Adipocyte (in vitro differentiated cells): ENCODE results near the gene G3BP1.
"Not testable (repeated sequence)": the region's sequence is repeated elsewhere in the genome, so short reads cannot be mapped to it uniquely, and the experiment has no call there.

Experiments used
- DNase-seq: peaks from one replicate; pipeline ENCODE4 v3.0.0-alpha.2; 2015; ENCODE audit warnings: low read depth
- H3K27me3 ChIP-seq: replicated peaks from 2 replicates; pipeline ENCODE4 v1.7.0; 2013; ENCODE audit warnings: mild to moderate bottlenecking, low read length, moderate library complexity; ENCODE audit not compliant: control insufficient read depth, insufficient read depth
- H3K36me3 ChIP-seq: 2 replicates; pipeline ENCODE4 v1.7.0; 2013; ENCODE audit warnings: low read length, mild to moderate bottlenecking, moderate library complexity; ENCODE audit not compliant: control insufficient read depth, insufficient read depth, severe bottlenecking
- H3K4me1 ChIP-seq: 2 replicates; pipeline ENCODE4 v1.7.0; 2013; ENCODE audit warnings: mild to moderate bottlenecking, low read length, moderate library complexity; ENCODE audit not compliant: control insufficient read depth, insufficient read depth
- H3K4me3 ChIP-seq: 2 replicates; pipeline ENCODE4 v1.7.0; 2013; ENCODE audit warnings: mild to moderate bottlenecking, low read length, moderate library complexity
- H3K9ac ChIP-seq: 2 replicates; pipeline ENCODE4 v1.7.0; 2013; ENCODE audit warnings: mild to moderate bottlenecking, low read length, moderate library complexity
- H3K9me3 ChIP-seq: 2 replicates; pipeline ENCODE4 v1.7.0; 2013; ENCODE audit warnings: mild to moderate bottlenecking, low read length, moderate library complexity; ENCODE audit not compliant: control insufficient read depth

G3BP1 gene

DNA sequence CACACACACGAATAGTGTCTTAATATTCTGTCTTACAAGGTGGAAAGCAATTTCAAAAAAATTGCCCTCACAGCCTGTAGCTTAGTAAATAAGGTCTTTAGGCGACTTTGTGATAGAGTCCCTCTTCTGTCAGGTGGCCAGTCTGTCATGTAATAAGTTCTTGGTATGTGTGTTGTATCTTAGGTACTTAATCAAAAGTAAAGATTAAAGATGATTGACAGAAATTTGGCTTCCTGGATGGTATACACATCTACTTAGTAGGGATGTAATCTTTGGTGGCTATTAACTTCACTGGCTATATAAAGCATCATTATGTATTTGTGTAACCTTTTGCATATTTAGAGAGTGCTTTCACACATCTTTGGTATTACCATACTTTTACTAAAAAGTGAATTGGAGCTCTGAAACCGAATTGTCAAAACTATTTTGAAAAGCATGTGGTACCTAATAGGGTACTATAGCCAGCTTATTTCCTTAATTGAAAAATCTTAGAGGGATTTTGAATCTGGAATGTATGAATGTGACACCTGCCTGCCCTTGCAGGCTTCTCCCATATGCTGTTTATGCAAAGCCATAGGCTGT, 3.4 kb downstream of the G3BP1 start:
- Histone ChIP-seq H3K4me1 (peaks cover 44% of the 10 kb centered on the region), H3K4me3 (peak overlapping the region; percentile 96), H3K9ac (peak overlapping the region; percentile 90), H3K36me3 (peaks cover 19% of the 10 kb centered on the region), H3K9me3 (no peaks in the 10 kb centered on the region), H3K27me3 (no peaks in the 10 kb centered on the region)
- no peak for DNase-seq

GRCh38 chr5:151779531-151780125, 7.9 kb downstream of the G3BP1 start:
- Histone ChIP-seq H3K36me3 (peaks cover 19% of the 10 kb centered on the region), H3K27me3 (no peaks in the 10 kb centered on the region), H3K9me3 (no peaks in the 10 kb centered on the region), H3K4me3 (no peak overlapping the region), H3K9ac (no peak overlapping the region), H3K4me1 (peaks cover 54% of the 10 kb centered on the region)
- DNase-seq = no peak

DNA sequence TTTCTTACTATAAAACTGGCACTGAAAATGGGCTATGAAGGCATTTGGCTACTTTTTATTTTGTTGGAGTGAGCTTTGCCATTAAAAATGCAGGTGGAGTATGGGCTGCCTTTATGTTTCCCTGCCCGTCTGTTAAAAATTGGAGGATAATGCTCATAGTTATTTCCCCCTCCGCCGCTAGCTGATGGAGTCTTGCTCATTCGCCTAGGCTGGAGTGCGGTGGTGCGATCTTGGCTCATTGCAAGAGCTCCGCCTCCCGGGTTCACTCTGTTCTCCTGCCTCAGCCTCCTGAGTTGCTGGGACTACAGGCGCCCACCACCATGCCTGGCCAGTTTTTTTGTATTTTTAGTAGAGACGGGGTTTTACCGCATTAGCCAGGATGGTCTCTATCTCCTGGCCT, 8.6 kb downstream of the G3BP1 start:
- Histone ChIP-seq H3K4me3 (no peak overlapping the region), H3K27me3 (no peaks in the 10 kb centered on the region), H3K36me3 (peaks cover 19% of the 10 kb centered on the region), H3K9me3 (no peaks in the 10 kb centered on the region), H3K4me1 (peaks cover 52% of the 10 kb centered on the region), H3K9ac (no peak overlapping the region)
- no peak for DNase-seq

DNA sequence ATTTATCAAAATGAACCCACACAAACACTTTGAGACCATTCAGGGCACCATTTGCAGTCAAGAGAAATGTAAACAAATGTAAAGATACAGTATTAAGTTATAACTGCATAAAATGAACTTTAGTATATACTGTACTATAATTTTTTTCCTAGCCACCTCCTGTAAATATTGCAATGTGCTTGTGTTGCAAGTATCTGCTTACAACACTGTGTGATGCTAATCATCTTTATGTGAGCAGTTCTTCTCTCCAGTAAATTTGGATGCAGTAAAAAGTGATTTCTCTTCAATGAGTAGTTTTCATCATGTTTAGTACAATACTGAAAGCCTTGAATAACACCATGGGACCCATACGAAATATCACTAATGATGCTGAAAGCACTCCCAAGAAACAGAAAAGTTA, 9.4 kb downstream of the G3BP1 start:
- Histone ChIP-seq H3K4me3 (no peak overlapping the region), H3K9me3 (no peaks in the 10 kb centered on the region), H3K9ac (no peak overlapping the region), H3K27me3 (no peaks in the 10 kb centered on the region), H3K36me3 (peaks cover 19% of the 10 kb centered on the region), H3K4me1 (peaks cover 43% of the 10 kb centered on the region)
- DNase-seq = no peak

- DNase-seq, H3K27me3 ChIP-seq, H3K4me3 ChIP-seq, H3K9ac ChIP-seq, H3K9me3 ChIP-seq: not testable (repeated sequence)
- Histone ChIP-seq H3K36me3 (peaks cover 25% of the 10 kb centered on the region), H3K4me1 (peaks cover 27% of the 10 kb centered on the region)
Observed at GRCh38 chr5:151783664-151784063, 11.9 kb downstream of the G3BP1 start.

DNA sequence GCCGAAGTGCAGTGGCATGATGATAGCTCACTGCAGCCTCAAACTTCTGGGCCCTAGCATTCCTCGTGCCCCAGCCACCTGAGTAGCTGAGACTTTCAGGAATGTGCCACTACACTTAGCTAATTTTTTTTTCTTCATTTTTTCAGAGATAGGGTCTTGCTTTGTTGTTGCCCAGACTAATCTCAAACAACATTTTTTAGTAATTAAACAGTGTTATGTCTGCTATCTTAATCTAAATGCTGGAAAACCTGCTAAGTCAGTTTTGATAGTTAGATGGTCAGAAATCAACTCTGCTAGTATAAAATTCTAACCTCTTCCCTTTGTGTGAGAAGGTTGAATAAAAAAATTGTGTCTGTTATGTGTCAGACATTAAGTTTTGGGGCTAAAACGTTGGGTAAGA, 12.4 kb downstream of the G3BP1 start:
- no peak overlapping the region for H3K9ac ChIP-seq
- DNase-seq = no peak
- peaks cover 26% of the 10 kb centered on the region for H3K36me3 ChIP-seq
- no peaks in the 10 kb centered on the region for H3K27me3 ChIP-seq
- no peaks in the 10 kb centered on the region for H3K9me3 ChIP-seq
- H3K4me1 ChIP-seq = peaks cover 27% of the 10 kb centered on the region
- H3K4me3 ChIP-seq = no peak overlapping the region

- DNase-seq = no peak
- Histone ChIP-seq H3K27me3 (no peaks in the 10 kb centered on the region), H3K4me3 (no peak overlapping the region), H3K9me3 (no peaks in the 10 kb centered on the region), H3K36me3 (peaks cover 48% of the 10 kb centered on the region), H3K9ac (no peak overlapping the region), H3K4me1 (peaks cover 21% of the 10 kb centered on the region)
Observed at GRCh38 chr5:151786468-151786867, 14.7 kb downstream of the G3BP1 start.

DNA sequence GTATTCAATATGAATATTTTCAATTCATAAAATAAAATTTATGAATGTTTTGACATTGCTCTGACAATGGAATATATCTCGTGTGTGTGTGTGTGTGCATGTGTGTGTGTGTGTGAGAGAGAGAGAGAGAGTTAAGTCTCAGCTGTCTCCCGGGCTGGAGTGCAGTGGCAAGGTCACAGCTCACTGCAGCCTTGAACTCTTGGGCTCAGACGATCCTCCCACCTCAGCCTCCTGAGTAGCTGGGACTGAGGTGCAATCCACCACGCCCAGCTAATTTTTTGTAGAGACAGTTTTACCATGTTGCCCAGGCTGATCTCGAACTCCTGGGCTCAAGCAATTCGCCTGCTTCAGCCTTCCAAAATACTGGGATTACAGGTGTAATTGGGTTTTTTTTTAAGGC, 16.1 kb downstream of the G3BP1 start:
- no peak for DNase-seq
- H3K9me3 ChIP-seq = no peaks in the 10 kb centered on the region

DNA sequence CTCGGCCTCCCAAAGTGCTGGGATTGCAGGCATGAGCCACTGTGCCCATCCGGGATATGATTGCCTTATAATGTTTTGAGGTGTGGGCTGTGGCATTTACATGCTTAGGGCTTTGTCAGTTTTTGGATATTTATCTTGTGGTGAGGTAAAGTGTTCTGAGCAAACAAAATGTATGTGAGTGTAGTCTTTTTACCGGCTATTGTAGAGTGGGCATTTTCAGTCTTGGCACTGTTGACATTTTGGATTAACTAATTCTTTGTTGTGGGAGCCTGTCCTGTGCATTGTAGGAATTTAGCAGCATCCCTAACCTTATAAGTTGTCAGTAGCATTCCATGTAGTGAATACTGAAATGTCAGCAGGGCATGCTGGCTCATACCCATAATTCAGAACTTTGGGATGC, 21.6 kb downstream of the G3BP1 start:
- Histone ChIP-seq H3K4me3 (no peak overlapping the region), H3K9ac (no peak overlapping the region), H3K4me1 (no peaks in the 10 kb centered on the region), H3K27me3 (no peaks in the 10 kb centered on the region), H3K9me3 (no peaks in the 10 kb centered on the region), H3K36me3 (peaks cover 99% of the 10 kb centered on the region)
- DNase-seq = no peak

More for the DNA sequence above, 16.1 kb downstream of the G3BP1 start:
- H3K9ac ChIP-seq = no peak overlapping the region
- no peak overlapping the region for H3K4me3 ChIP-seq
- H3K36me3 ChIP-seq = peaks cover 62% of the 10 kb centered on the region
- peaks cover 10% of the 10 kb centered on the region for H3K4me1 ChIP-seq
- H3K27me3 ChIP-seq = no peaks in the 10 kb centered on the region

DNA sequence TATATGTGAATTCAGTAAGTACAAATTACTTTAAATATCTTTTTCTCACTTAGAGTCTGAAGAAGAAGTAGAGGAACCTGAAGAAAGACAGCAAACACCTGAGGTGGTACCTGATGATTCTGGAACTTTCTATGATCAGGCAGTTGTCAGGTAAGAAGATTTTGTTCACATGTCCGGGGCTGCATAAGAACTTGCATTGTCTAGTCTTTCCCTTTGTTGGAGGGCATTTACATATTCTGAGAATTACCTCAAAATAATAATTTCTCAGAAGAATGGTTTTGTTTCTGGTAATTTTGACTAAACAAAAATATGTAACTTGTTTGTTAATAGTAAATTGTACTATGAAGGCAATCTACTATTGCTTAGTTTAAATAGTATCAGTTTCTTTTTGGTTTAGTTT, 23.7 kb downstream of the G3BP1 start:
- H3K9me3 ChIP-seq = no peaks in the 10 kb centered on the region
- peaks cover 3% of the 10 kb centered on the region for H3K4me1 ChIP-seq
- peaks cover 100% of the 10 kb centered on the region for H3K36me3 ChIP-seq
- H3K27me3 ChIP-seq = no peaks in the 10 kb centered on the region
- DNase-seq = no peak
- H3K4me3 ChIP-seq = no peak overlapping the region
- no peak overlapping the region for H3K9ac ChIP-seq

- H3K9ac ChIP-seq = no peak overlapping the region
- no peaks in the 10 kb centered on the region for H3K27me3 ChIP-seq
- H3K4me1 ChIP-seq = peaks cover 3% of the 10 kb centered on the region
- no peaks in the 10 kb centered on the region for H3K9me3 ChIP-seq
- no peak overlapping the region for H3K4me3 ChIP-seq
- peaks cover 98% of the 10 kb centered on the region for H3K36me3 ChIP-seq
- no peak for DNase-seq
Observed at GRCh38 chr5:151798674-151799073, 26.9 kb downstream of the G3BP1 start.

DNA sequence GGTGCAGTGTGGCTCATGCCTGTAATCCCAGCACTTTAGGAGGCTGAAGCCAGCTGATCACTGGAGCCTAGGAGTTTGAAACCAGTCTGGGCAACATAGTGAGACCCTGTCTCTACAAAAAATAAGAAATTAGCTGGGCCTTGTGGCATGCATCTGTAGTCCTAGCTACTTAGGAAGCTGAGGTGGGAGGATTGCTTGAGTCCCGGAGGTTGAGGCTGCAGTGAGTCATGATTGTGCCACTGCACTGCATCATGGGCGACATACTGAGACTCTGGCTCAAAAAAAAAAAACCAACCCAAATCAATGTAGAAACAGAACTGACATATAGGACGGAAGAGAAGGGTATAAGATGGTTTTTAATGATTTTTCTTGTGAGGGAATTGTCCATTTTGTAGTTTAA, 27.7 kb downstream of the G3BP1 start:
- DNase-seq = peak; percentile 27
- H3K4me1 ChIP-seq = peaks cover 3% of the 10 kb centered on the region
- peaks cover 97% of the 10 kb centered on the region for H3K36me3 ChIP-seq
- no peak overlapping the region for H3K4me3 ChIP-seq
- H3K9ac ChIP-seq = no peak overlapping the region
- no peaks in the 10 kb centered on the region for H3K27me3 ChIP-seq
- no peaks in the 10 kb centered on the region for H3K9me3 ChIP-seq
